Liver (tissue), 3 donors: ENCODE measurements around the gene PXMP4.

ENCODE experiments used
- RXRA ChIP-seq, 2 donors: IDR thresholded peaks; 2 replicates each; pipeline ENCODE4 v1.6.1; 2017 to 2018; ENCODE audit warnings: antibody characterized with exemption in 2 of 2, mild to moderate bottlenecking in 1 of 2
- SP1 ChIP-seq: IDR thresholded peaks from 2 replicates; pipeline ENCODE4 v1.6.1; 2018; ENCODE audit warnings: antibody characterized with exemption, mild to moderate bottlenecking
- TF ChIP-seq, protein P1 (sequence below): fragments of 150-350 bp; IDR thresholded peaks from 2 replicates; pipeline ENCODE4 v1.5.1; 2017; ENCODE audit warnings: improper control_type of control experiment, low read depth, low read length; ENCODE audit not compliant: missing input control
- TF ChIP-seq, protein P2 (sequence below): IDR thresholded peaks from 2 replicates; pipeline ENCODE4 v1.6.1; 2016; ENCODE audit warnings: antibody characterized with exemption
- donor health status: healthy.
- donor health status: healthy.

DNA sequence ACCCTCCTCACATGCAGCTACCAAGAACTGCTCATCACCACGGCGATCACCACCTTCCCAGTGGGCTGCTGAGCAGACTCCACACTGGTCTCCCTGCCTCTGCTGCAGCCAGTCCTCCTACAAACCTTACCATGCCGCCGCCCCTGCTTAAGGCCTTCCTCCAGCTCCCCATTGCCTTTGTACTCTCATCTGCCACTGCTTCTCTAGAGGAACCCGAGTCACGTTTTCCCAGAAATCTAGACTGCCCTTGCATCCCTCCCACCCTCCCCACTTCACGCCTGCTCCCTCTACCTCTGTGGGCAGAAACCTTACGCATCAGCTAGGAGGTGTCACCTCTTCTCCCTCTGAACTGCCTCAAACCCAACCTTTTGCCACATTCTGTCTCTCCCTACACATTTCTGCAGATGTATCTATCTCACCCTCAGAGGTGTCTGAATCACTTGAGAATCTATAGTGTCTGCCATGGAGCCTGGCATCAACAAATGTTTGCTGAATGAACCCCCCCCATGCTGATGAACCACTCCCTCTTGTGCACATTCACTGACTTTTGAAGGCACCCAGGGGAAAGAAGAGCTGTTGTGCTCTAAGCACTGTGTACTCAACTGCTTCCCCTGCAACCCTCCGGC lies 38.3 kb downstream of the PXMP4 start:
- no peak for TF ChIP-seq RXRA (IDR thresholded peaks at IDR 0.05)
- TF ChIP-seq, protein P1, sequence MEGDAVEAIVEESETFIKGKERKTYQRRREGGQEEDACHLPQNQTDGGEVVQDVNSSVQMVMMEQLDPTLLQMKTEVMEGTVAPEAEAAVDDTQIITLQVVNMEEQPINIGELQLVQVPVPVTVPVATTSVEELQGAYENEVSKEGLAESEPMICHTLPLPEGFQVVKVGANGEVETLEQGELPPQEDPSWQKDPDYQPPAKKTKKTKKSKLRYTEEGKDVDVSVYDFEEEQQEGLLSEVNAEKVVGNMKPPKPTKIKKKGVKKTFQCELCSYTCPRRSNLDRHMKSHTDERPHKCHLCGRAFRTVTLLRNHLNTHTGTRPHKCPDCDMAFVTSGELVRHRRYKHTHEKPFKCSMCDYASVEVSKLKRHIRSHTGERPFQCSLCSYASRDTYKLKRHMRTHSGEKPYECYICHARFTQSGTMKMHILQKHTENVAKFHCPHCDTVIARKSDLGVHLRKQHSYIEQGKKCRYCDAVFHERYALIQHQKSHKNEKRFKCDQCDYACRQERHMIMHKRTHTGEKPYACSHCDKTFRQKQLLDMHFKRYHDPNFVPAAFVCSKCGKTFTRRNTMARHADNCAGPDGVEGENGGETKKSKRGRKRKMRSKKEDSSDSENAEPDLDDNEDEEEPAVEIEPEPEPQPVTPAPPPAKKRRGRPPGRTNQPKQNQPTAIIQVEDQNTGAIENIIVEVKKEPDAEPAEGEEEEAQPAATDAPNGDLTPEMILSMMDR = no peak
- no peak for TF ChIP-seq SP1
- TF ChIP-seq, protein P2, sequence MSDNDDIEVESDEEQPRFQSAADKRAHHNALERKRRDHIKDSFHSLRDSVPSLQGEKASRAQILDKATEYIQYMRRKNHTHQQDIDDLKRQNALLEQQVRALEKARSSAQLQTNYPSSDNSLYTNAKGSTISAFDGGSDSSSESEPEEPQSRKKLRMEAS = no peak
